NCI-H146 (cell line): Measurements from ENCODE around the gene RNF5.

Experiments used
- DNase-seq: peaks from one replicate; lab custom pipeline; 2025; lab: John Stamatoyannopoulos, UW

RNF5 gene

GRCh38 chr6:32151863-32152768 lies 26.1 kb upstream of the RNF5 start, which contains the start of gene PRRT1:
Gene PRRT1 (minus strand): TSS chr6:32151939. CDS start chr6:32151827, 112 bp downstream.
- DNase-seq, result no peak

GRCh38 chr6:32152769-32153563 lies 25.2 kb upstream of the RNF5 start:
- peak; percentile 27 for DNase-seq

GRCh38 chr6:32153564-32154513 lies 24.4 kb upstream of the RNF5 start, which contains the start of gene PPT2:
Gene PPT2 (plus strand): TSS chr6:32154141. CDS start chr6:32154595, 454 bp downstream.
- DNase-seq, result peak; percentile 79

GRCh38 chr6:32154514-32155161 lies 23.6 kb upstream of the RNF5 start:
- DNase-seq, result peak; percentile 87

- no peak for DNase-seq
Observed at GRCh38 chr6:32156891-32157290, 21.3 kb upstream of the RNF5 start.

GRCh38 chr6:32158052-32158451 lies 20.2 kb upstream of the RNF5 start:
- no peak for DNase-seq

- no peak for DNase-seq
Observed at GRCh38 chr6:32163559-32164258, 14.5 kb upstream of the RNF5 start.

- no peak for DNase-seq
Observed at GRCh38 chr6:32164295-32164694, 13.9 kb upstream of the RNF5 start, which contains the start of gene EGFL8. Gene EGFL8 (plus strand): TSS chr6:32164595. CDS start chr6:32166166, 1,571 bp downstream.

- DNase-seq, result no peak
Observed at GRCh38 chr6:32166411-32167061, 11.7 kb upstream of the RNF5 start.

GRCh38 chr6:32167154-32167760 lies 10.9 kb upstream of the RNF5 start:
- DNase-seq, result peak; percentile 75

GRCh38 chr6:32167761-32168262 lies 10.4 kb upstream of the RNF5 start:
- no peak for DNase-seq

GRCh38 chr6:32168350-32168749 lies 9.9 kb upstream of the RNF5 start:
- DNase-seq, result no peak

GRCh38 chr6:32168807-32169591 lies 9.2 kb upstream of the RNF5 start:
- no peak for DNase-seq

- DNase-seq, result no peak
Observed at GRCh38 chr6:32170294-32170693, 7.9 kb upstream of the RNF5 start.

- no peak for DNase-seq
Observed at GRCh38 chr6:32171234-32171633, 7.0 kb upstream of the RNF5 start.

GRCh38 chr6:32173051-32173727 lies 5.0 kb upstream of the RNF5 start:
- DNase-seq, result no peak

- DNase-seq, result no peak
Observed at GRCh38 chr6:32174416-32174815, 3.8 kb upstream of the RNF5 start.

GRCh38 chr6:32175322-32175710 lies 2.9 kb upstream of the RNF5 start:
- no peak for DNase-seq
